HG03469 (cell line): Measurements from ENCODE around the gene NOSIP.

ENCODE experiments used
- ATAC-seq: cut with Tn5 transposase; IDR thresholded peaks from one replicate; pipeline ENCODE4 v1.9.1; 2021; ENCODE audit warnings: mild to moderate bottlenecking, moderate library complexity, moderate number of reproducible peaks; ENCODE audit not compliant: unreplicated experiment

The NOSIP gene

GRCh38 chr19:49573009-49573408 is 7.3 kb downstream of the NOSIP start:
- ATAC-seq = no peak

GRCh38 chr19:49570997-49571676 is 9.2 kb downstream of the NOSIP start:
- no peak for ATAC-seq

DNA sequence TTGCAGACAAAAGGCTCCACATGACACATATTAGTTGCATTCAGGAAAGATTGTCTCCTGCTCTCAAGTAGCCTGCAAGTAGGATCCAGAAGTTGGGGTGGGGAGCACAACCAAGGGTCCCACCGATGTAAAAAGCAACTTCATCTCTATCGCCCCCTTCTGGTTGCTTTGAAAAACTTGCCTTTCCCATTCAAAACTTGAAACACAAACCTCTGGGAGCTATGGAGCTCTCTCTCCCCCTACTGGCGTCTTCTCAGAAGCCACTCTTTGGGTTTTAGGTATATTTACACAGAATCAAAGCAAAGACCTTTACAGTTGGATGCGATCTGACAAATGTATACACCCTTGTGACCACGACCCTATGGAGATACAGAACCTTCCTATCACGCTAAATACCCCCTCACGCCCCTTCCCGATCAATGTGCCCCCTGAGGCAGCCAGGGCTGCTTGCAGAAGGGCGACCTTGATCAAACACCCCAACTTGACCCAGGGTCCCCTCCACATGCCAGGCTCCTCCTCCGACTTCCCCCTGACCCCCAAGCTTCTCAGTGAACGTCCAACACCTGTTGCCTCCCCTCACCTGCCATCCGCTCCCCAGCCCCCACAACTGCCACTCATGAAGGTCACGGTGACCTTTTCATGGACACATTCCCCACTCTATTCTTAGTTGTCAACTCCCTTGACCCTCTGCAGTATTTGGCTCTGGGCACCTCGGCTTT is 10.1 kb downstream of the NOSIP start:
- ATAC-seq = no peak

DNA sequence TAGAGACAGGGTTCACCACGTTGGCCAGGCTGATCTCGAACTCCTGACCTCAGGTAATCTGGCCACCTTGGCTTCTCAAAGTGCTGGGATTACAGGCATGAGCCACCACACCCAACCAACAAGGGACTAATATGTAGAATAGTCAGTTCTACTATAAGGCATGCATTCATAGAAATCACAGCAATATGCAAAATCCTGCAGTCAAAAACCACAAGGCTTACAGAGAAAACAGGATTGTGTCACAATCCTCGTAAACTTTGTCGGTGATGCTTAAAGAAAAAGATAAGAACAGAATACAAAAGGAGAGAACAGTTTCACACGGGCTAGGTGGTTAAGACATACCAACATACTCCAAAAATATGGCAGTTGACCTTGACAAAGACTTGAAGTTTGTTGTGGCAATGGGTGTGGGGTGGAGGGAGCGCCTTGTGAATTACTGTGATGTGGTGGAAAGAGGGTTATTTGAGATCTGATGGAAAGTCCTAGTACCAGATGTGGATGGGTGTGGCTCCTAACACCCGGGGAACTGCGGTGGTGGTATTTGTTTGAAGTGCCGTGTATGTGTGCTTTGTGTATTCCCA is 12.4 kb downstream of the NOSIP start:
- ATAC-seq = no peak

GRCh38 chr19:49566302-49566701 is 14.1 kb downstream of the NOSIP start:
- no peak for ATAC-seq

DNA sequence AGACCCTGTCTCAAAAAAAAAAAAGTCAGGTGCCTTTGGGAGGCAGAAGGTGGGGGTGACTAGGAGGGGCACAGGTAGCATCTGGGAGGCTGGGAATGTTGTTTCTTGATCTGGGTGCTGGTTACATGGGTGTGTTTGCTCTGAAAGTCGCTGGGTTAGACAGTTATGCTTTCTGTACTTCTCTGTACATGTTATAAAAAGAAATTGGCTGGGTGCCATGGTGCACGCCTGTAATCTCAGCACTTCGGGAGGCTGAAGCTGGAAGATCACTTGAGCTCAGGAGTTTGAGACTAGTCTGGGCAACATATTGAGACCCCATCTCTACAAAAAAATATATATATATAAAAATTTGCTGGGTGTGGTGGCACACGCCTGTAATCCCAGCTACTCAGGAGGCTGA is 15.1 kb downstream of the NOSIP start:
- no peak for ATAC-seq

DNA sequence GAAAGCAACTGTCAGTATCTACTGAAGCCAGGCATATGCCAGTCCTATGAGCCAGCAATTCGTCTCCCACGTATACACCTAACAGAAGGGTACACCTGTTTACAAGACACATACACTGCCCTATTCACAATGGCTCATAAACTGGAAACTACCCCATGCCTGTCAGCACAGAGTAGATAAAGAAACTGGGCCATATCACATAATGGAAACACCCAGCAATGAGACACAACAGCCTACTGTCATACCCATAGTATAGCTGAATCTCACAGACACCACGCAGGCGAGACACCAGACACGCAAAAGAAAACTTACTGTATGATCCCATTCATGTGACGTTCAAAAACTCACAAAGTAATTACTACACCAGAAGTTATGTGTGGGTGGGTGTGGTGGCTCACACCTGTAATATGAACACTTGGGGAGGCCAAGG is 15.7 kb downstream of the NOSIP start:
- ATAC-seq = no peak

DNA sequence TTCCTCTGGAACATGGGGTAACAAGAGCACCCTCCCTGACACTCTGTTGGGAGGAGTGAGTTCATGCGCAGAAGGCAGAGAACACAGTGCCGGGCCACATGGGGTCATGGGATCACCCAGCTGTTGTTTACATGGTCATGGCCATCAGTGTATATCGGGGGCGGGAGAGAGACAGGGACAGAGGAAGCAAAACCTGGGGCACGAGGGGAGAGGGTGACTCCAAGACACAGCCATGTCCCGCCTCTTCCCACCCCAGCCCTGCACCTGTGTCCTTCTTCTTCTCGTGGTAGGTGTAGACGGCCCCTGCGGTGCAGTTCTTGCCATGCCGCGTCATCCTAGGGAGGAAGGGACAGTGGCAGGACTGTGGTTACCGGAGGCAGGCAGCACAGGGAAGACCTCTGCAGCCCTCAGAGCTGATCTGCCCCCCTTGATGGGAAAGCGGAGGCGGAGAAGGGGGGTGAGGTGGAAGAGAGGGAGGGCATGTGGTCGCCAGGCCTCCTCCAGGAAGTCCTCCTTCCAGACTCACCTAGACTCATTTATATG is 19.9 kb downstream of the NOSIP start:
- ATAC-seq = no peak

GRCh38 chr19:49559928-49560327 is 20.4 kb downstream of the NOSIP start:
- no peak for ATAC-seq

DNA sequence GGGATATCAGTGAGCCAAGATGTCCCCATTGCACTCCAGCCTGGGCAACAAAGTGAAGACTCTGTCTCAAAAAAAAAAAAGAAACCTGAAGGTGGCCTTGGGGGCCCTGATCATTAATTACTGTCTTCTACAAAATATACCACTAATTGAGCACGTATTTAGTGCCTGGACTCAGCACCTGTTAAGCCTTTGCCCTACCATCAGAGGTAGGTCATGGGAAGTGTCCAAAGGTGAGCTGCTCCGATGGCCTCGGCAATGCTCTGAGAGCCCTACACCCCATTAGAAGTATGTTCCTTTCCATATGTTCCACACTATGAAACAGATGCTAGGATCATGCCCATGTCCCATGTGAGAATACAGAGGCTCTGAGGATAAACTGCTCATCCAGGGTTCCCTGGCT is 20.9 kb downstream of the NOSIP start:
- no peak for ATAC-seq

- ATAC-seq = no peak
These were observed 21.8 kb downstream of the NOSIP start for GRCh38 chr19:49558591-49558990.

DNA sequence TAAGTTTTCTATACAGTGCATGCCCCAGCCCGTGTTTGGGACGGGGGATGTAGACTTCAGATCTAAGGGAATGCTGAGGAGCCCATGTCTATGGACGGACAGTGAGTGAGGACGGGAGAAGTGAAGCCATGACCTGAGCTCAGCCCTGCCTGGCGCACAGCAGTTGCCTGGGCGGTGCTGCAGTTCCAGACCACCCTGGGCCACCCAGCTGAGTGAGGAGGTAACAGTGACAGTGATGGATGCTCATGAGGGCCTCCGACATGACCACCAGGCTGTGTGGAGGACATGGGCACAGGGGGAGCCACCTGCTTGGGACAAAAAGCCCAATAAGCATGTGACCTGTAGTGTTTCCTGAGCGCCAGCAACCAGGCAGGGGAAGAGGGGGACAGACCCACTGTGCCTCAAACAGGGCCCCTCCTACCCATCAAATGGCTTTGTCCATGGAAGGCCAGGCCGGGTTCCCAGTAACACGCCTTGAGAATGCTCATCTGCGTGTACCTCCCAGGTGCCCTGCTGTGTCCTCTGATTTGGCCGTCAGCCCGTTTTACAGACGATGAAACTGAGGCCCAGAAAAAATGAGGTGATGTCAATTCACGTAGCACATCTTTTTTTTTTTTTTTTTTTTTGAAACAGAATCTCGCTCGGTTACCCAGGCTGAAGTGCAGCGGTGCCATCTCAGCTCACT is 22.6 kb downstream of the NOSIP start:
- ATAC-seq = no peak

DNA sequence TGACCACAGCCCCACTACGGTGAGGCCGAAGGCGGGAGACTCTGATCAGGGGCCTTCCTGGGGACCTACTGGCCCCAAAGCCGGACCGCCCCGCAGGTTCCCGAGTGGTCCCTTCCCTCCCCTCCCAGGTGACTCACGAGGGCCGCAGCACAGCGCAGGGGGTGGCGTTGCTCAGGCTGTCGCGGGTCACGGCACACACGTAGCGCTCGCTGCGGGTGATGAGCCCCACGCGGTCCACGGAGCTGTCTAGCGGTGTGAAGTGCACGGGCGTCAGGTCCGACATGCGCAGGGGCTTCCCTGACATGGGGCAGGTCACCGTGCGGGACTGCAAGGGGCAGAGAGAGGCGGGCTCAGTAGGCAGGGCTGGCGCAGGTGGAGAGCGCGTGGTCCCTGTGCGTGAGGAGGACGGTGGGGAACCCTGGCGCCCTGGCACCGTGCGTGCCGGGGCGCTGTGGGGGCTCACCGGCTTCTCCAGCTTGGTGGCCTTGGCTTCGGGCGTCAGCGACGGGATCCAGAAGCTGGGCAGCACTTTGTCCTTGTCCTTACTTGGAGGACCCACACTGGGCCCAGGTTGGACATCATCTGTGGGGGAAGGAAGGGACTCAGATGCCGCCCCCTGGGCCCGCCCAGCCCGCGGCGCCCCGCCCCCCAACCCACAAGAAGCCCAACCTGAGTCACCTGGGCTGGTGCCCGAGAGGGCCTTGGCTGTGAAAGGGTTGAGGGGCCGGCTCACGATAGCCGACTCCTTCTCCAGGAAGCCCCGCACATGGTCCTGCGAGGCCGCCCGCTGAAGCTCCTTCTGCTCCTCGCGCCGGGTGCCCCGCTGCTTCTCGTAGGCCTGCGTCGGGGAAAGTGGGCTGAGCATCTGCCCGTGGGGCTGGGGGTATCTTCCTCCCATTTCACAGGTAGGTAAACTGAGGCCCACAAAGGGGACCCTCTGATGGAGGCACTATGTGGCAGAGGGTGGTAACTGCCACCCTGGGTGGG is 23.7 kb downstream of the NOSIP start:
- ATAC-seq = no peak

GRCh38 chr19:49555600-49556411 is 24.6 kb downstream of the NOSIP start:
- no peak for ATAC-seq

GRCh38 chr19:49554701-49555181 is 25.6 kb downstream of the NOSIP start:
- no peak for ATAC-seq

GRCh38 chr19:49553451-49554271 is 26.7 kb downstream of the NOSIP start:
- no peak for ATAC-seq

DNA sequence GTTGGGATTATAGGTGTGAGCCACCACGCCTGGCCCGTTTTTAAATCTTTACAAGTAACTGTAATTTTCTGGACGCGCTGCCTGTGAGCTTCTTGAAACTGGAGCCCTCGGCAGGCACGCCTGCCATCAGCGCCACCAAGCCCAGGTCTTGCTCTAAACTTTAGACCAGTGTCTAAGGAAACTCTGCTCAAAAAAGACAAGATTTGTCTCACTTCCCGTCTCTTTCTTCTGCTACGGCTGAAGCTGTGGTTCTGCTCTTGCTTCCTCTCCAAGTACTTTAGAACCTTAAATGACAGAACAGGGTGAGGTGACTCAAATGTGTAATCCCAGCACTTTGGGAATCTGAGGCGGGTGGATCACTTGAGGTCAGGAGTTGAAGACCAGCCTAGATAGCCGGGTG is 27.6 kb downstream of the NOSIP start:
- no peak for ATAC-seq

- no peak for ATAC-seq
These were observed 28.8 kb downstream of the NOSIP start for GRCh38 chr19:49551531-49551930.
